Activated gamma-delta T cell treated with anti-CD3 and anti-CD28 coated beads, Interleukin-2, amount 50 U/mL, for 16 hours (primary cell): ENCODE results near the gene HEPACAM.

Experiments used
- DNase-seq: peaks from one replicate; pipeline ENCODE4 v3.0.0-alpha.2; 2020; ENCODE audit warnings: low read depth

The HEPACAM gene

GRCh38 chr11:124884340-124884739 lies 51.5 kb downstream of the HEPACAM start:
- DNase-seq: no peak

- no peak for DNase-seq
Measured at GRCh38 chr11:124882339-124883071, 53.3 kb downstream of the HEPACAM start.

- DNase-seq: no peak
Measured at GRCh38 chr11:124880958-124881357, 54.9 kb downstream of the HEPACAM start.

- DNase-seq: no peak
Measured at GRCh38 chr11:124880290-124880611, 55.6 kb downstream of the HEPACAM start.

GRCh38 chr11:124879493-124880289 lies 56.2 kb downstream of the HEPACAM start:
- DNase-seq: no peak

- DNase-seq: no peak
Measured at GRCh38 chr11:124878759-124879492, 56.9 kb downstream of the HEPACAM start.

GRCh38 chr11:124877910-124878758 lies 57.7 kb downstream of the HEPACAM start:
- DNase-seq: no peak

GRCh38 chr11:124877631-124877909 lies 58.3 kb downstream of the HEPACAM start:
- DNase-seq: no peak

- no peak for DNase-seq
Measured at GRCh38 chr11:124876818-124877630, 58.8 kb downstream of the HEPACAM start.

GRCh38 chr11:124875943-124876817 lies 59.7 kb downstream of the HEPACAM start:
- DNase-seq: peak; percentile 49

GRCh38 chr11:124875401-124875800 lies 60.4 kb downstream of the HEPACAM start:
- no peak for DNase-seq

- no peak for DNase-seq
Measured at GRCh38 chr11:124874571-124875255, 61.1 kb downstream of the HEPACAM start.

GRCh38 chr11:124873951-124874350 lies 61.9 kb downstream of the HEPACAM start:
- DNase-seq: no peak

GRCh38 chr11:124872741-124873140 lies 63.1 kb downstream of the HEPACAM start:
- DNase-seq: no peak

GRCh38 chr11:124872280-124872679 lies 63.6 kb downstream of the HEPACAM start:
- no peak for DNase-seq

- DNase-seq: no peak
Measured at GRCh38 chr11:124870430-124870829, 65.4 kb downstream of the HEPACAM start.

GRCh38 chr11:124869856-124870387 lies 65.9 kb downstream of the HEPACAM start:
- no peak for DNase-seq

GRCh38 chr11:124869331-124869730 lies 66.5 kb downstream of the HEPACAM start:
- DNase-seq: no peak
